Measurements from ENCODE around the gene MOB1A.

DNA sequence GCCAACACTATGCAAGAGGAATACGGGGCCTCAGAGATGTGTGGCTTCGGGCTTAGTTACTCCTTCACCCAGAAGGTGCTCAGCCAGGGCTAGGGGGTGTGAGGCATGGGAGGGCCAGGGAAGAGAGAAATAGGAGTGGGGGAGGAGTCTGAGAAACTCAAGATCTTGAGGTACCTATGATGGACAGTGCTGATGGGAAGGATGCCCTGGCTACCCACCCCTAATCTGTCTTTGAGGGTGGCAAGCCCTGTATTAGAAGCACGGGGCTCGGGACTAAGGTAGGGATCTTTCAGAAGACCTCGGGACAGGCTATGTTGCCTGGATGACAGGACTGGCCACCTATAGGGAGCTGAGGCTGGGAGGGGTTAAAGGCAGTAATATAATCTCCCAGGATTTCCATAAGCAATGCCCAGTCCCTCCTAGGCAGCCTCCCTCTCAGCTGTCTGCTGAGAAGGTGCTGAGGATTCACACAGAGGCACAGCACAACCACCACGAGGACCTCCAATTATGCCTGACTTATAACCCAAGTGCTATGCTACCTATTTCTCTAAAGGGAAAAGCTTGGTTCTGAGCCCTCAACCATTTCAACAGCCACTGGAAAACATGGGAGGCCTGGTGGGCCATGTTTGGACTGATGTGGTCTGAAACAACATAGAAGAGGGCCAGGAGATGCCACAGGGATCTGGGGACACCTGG, 43.1 kb upstream of the MOB1A start:
- TF ChIP-seq, protein P1, sequence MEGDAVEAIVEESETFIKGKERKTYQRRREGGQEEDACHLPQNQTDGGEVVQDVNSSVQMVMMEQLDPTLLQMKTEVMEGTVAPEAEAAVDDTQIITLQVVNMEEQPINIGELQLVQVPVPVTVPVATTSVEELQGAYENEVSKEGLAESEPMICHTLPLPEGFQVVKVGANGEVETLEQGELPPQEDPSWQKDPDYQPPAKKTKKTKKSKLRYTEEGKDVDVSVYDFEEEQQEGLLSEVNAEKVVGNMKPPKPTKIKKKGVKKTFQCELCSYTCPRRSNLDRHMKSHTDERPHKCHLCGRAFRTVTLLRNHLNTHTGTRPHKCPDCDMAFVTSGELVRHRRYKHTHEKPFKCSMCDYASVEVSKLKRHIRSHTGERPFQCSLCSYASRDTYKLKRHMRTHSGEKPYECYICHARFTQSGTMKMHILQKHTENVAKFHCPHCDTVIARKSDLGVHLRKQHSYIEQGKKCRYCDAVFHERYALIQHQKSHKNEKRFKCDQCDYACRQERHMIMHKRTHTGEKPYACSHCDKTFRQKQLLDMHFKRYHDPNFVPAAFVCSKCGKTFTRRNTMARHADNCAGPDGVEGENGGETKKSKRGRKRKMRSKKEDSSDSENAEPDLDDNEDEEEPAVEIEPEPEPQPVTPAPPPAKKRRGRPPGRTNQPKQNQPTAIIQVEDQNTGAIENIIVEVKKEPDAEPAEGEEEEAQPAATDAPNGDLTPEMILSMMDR (IDR thresholded peaks at IDR 0.05), result no peak
- TF ChIP-seq POLR2A (IDR thresholded peaks at IDR 0.05), result no peak
- no peak for TF ChIP-seq POLR2AphosphoS5 (IDR thresholded peaks at IDR 0.05)
- TF ChIP-seq EP300 (IDR thresholded peaks at IDR 0.05), result no peak

Data from upper lobe of left lung (tissue), 4 donors.